Tibial nerve (tissue), 4 donors: Measurements from ENCODE around the gene PKLR. TPM values are rescaled to one million over a fixed set of nuclear protein-coding genes. Genes with fewer than 3 reads are reported as not detected.

Experiments used
- DNase-seq, 2 donors: peaks; one replicate each; pipeline ENCODE4 v3.0.0-alpha.2; 2019; ENCODE audit warnings: low spot score in 2 of 2
- H3K27ac ChIP-seq, 4 donors: fragments of 200-600 bp; sonication (generic) in 3 of 4; one replicate each; pipeline ENCODE4 v1.5.1; 2017 to 2019; ENCODE audit warnings: mild to moderate bottlenecking in 1 of 4
- H3K27me3 ChIP-seq, 2 donors: fragments of 200-600 bp; sonication (generic) in 1 of 2; one replicate each; pipeline versions ENCODE4 v1.5.1 to v1.6.0; 2017 to 2019
- H3K36me3 ChIP-seq, 3 donors: fragments of 200-600 bp; sonication (generic); one replicate each; pipeline ENCODE4 v1.5.1; 2018 to 2019
- H3K4me1 ChIP-seq, 4 donors: fragments of 200-600 bp; sonication (generic) in 3 of 4; one replicate each; pipeline ENCODE4 v1.5.1; 2017 to 2019
- H3K4me3 ChIP-seq, 4 donors: fragments of 200-600 bp; sonication (generic) in 3 of 4; one replicate each; pipeline ENCODE4 v1.5.1; 2017 to 2019; ENCODE audit warnings: mild to moderate bottlenecking in 1 of 4, moderate library complexity in 1 of 4
- H3K9me3 ChIP-seq, 4 donors: fragments of 200-600 bp; sonication (generic) in 3 of 4; one replicate each; pipeline ENCODE4 v1.5.1; 2017 to 2019
- EP300 ChIP-seq, 2 donors: sonication (generic); formaldehyde crosslinking; IDR thresholded peaks; one replicate each; pipeline ENCODE4 v1.6.1; 2017; ENCODE audit warnings: antibody characterized with exemption in 2 of 2, mild to moderate bottlenecking in 1 of 2
- POLR2A ChIP-seq, 2 donors: fragments of 450-650 bp; IDR thresholded peaks; one replicate each; pipeline ENCODE4 v1.6.1; 2017; ENCODE audit warnings: antibody characterized with exemption in 2 of 2, mild to moderate bottlenecking in 2 of 2, moderate library complexity in 2 of 2
- WGBS, 2 donors: methylation state at CpG; one replicate each; pipeline ENCODE4 v1.1.5; 2018; 5-methylcytosine and 5-hydroxymethylcytosine counted together
- total RNA-seq, 4 donors: library from RNA; depleted of rRNA; stranded (reverse); fragments of >200 nt; gene quantifications; one replicate each; pipeline ENCODE4 v1.1.0, GENCODE V29; 2016
- TF ChIP-seq, protein P1 (sequence below), 5 experiments: fragments of 200-600 bp in 3 of 5; fragments of 450-650 bp in 2 of 5; sonication (generic) in 3 of 5; IDR thresholded peaks; one replicate each; pipeline ENCODE4 v1.5.1; 2016 to 2019; ENCODE audit warnings: antibody characterized with exemption in 5 of 5, mild to moderate bottlenecking in 3 of 5, moderate library complexity in 2 of 5

Gene PKLR
- total RNA-seq, 4 donors from 2014 or later: 0.20 to 0.66 (median 0.21) TPM; not detected in 1

DNA sequence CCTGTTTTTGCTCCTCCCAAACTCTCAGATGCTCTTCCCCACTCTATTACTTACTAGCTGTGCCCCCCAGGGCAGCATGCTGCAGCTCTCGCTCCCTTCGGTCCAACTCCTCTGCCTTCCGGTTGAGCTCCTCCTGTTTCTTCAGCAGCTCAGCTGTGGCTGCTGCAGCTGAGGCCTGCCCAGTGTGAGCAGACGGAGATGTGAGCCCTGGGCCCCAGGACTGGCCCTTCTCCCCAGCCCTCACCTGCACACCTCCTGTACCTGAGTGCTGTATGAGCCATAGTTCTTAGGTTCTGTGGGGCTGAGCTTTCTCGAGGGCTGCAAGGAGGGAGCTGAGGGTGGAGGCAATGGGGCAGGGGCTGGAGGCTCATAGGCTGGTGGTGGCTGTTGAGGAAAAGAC is 41.0 kb downstream of the PKLR start:
- no peaks in the 10 kb centered on the region for H3K9me3 ChIP-seq
- H3K36me3 ChIP-seq: peaks cover 0 to 63% (median 28%) of the 10 kb centered on the region in 3 donors
- 92 to 93% methylated on average over 5 of the region's 5 CpGs for WGBS, 2 donors
- DNase-seq: no peak
- H3K27ac ChIP-seq: no peak overlapping the region
- TF ChIP-seq, protein P1, sequence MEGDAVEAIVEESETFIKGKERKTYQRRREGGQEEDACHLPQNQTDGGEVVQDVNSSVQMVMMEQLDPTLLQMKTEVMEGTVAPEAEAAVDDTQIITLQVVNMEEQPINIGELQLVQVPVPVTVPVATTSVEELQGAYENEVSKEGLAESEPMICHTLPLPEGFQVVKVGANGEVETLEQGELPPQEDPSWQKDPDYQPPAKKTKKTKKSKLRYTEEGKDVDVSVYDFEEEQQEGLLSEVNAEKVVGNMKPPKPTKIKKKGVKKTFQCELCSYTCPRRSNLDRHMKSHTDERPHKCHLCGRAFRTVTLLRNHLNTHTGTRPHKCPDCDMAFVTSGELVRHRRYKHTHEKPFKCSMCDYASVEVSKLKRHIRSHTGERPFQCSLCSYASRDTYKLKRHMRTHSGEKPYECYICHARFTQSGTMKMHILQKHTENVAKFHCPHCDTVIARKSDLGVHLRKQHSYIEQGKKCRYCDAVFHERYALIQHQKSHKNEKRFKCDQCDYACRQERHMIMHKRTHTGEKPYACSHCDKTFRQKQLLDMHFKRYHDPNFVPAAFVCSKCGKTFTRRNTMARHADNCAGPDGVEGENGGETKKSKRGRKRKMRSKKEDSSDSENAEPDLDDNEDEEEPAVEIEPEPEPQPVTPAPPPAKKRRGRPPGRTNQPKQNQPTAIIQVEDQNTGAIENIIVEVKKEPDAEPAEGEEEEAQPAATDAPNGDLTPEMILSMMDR (IDR thresholded peaks at IDR 0.05): no peak
- TF ChIP-seq POLR2A (IDR thresholded peaks at IDR 0.05) (no peak), EP300 (IDR thresholded peaks at IDR 0.05) (no peak)
- H3K4me1 ChIP-seq: peaks cover 0 to 37% (median 21%) of the 10 kb centered on the region in 4 donors
- no peak overlapping the region for H3K4me3 ChIP-seq
- no peaks in the 10 kb centered on the region for H3K27me3 ChIP-seq

DNA sequence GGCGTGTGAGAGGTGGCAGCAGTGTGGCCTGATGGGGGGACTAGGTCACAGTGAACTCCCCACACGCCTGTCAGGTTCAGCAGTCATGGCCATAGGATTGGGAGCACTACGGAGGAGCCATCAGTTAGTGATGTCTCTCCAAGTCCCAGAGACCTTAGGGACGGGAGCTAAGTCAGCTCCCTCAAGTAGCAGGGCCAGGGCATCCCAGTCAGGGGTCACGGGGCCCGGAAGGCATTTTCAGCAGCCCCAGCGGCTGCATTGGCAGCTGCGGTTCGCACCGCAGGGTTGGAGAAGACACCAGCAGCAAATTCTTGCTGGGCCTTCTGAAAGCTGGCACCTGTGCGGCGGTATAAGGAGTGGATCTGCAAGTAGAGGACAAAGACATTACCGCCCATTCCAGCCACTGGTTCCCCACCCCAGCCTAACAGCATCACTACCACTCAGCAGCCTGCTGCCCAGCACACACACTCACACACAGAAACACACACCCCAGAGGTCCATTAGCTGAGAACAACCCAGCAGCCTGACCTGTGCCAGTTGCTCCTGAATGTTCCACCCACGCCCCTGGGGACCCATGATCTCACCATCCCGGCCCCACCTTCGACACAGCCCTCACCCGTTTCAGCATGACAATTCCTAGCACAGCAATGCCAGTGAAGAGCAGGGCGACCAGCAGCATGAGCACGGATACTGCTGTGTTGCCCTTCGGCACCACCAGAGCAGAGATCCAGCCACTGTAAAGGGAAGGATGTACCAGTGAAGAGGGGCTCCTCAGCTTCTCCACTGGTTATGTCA is 45.0 kb downstream of the PKLR start:
- H3K4me1 ChIP-seq: peaks cover 0 to 54% (median 29%) of the 10 kb centered on the region in 4 donors
- 68 to 69% methylated on average over 10 to 20 of the region's 20 CpGs for WGBS, 2 donors
- H3K4me3 ChIP-seq: peak overlapping the region in 3 of 4 donors; percentile 69 to 95 (median 84)
- TF ChIP-seq EP300 (IDR thresholded peaks at IDR 0.05) (no peak), POLR2A (IDR thresholded peaks at IDR 0.05) (no peak)
- TF ChIP-seq, protein P1 (IDR thresholded peaks at IDR 0.05): no peak
- peak overlapping the region; percentile 93 to 99 (median 96) for H3K27ac ChIP-seq
- H3K27me3 ChIP-seq: no peaks in the 10 kb centered on the region
- peaks cover 0 to 39% (median 9%) of the 10 kb centered on the region in 3 donors for H3K36me3 ChIP-seq
- DNase-seq: no peak
- H3K9me3 ChIP-seq: no peaks in the 10 kb centered on the region

DNA sequence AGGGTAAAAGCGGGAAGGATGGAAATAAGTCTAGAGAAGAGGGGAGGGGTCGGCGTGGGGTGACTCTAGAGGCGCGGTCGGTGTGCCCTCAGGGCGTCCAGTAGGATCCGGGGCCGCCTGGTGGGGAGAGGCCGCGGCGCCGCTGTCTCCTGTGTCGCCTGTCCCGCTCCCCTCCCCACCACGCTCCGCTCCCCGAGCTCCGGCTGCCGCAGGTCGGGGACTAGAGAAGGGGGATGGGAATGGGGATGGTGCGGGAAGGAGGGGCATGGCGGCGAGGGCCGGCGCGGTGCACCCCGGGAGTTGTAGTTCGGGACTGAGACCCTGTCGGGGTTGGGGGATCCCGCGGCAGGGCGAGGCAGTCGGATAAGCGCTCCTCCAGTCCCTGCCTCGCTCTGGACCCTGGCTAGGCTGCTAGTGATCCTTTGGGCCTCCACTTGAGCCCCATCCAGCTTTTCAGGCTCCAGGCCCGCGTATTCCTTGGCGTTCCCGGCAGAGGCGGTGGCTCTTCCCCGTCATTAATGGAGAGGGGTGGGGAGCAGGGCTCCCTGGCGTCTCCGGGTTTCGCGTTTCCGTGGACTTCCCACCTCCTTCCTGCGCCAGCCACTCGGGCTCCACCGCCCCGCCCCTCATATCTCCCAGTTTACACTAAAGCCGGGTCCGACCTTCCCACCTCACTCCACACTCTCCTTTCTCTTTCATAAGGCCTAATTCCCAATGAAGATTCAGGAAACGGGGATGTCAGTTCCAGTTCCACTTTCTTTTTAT is 45.8 kb downstream of the PKLR start, which contains the start of gene ENTREP3:
Gene ENTREP3 (minus strand): TSS at position 241 of the 765 bp plus-strand sequence. CDS start 606 bp downstream, outside the sequence.
- Histone ChIP-seq H3K27me3 (no peaks in the 10 kb centered on the region), H3K9me3 (no peaks in the 10 kb centered on the region), H3K27ac (peak within 1 kb of the TSS; percentile 93 to 99 (median 96)), H3K36me3 (peaks cover 0 to 37% (median 8%) of the 10 kb centered on the region in 3 donors), H3K4me1 (peaks cover 0 to 54% (median 28%) of the 10 kb centered on the region in 4 donors), H3K4me3 (peak within 1 kb of the TSS; percentile 69 to 95 (median 82))
- WGBS, 2 donors: 0 to 1% methylated on average over 34 to 48 of the region's 54 CpGs
- peak; percentile 80 to 84 for DNase-seq
- TF ChIP-seq EP300 (IDR thresholded peaks at IDR 0.05): peak; percentile 32 to 96
- TF ChIP-seq POLR2A (IDR thresholded peaks at IDR 0.05): peak; percentile 58 to 83
- TF ChIP-seq, protein P1 (IDR thresholded peaks at IDR 0.05): peak in 1 of 5 experiments; percentile 30

DNA sequence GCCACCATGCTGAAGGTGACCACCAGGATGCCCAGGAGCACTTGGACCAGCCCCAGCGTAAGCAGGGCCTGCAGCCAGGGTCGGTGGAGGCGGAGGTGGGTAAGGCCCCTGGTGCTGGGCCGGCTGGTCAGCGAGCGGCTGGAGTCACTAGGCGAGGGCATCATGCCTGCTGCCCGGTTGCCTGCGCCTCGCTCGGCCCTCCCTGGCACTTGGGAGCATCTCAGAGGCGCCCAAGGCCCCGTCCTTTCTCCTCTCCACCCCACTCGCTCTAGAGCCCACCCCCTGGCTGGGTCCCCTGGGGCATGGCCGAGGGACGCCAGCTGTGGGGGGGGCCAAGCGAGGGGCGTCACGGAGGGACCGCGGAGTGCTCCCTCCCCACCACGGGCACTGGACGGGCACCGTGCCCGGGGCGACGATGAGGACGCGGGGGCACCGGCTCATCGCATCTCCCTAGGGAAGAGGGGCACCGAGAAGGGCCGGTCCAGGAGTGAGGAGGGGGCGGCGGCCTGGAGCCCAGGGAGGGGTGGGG is 46.5 kb downstream of the PKLR start:
- peaks cover 0 to 55% (median 32%) of the 10 kb centered on the region in 4 donors for H3K4me1 ChIP-seq
- H3K9me3 ChIP-seq: no peaks in the 10 kb centered on the region
- WGBS, 2 donors: 0 to 1% methylated on average over 18 to 27 of the region's 35 CpGs
- TF ChIP-seq POLR2A (IDR thresholded peaks at IDR 0.05) (no peak), EP300 (IDR thresholded peaks at IDR 0.05) (no peak)
- TF ChIP-seq, protein P1 (IDR thresholded peaks at IDR 0.05): peak in 1 of 5 experiments; percentile 9
- H3K4me3 ChIP-seq: peak overlapping the region; percentile 69 to 95 (median 82)
- peak overlapping the region; percentile 93 to 99 (median 96) for H3K27ac ChIP-seq
- H3K36me3 ChIP-seq: peaks cover 0 to 31% (median 4%) of the 10 kb centered on the region in 3 donors
- DNase-seq: no peak
- H3K27me3 ChIP-seq: no peaks in the 10 kb centered on the region
